ENCODE measurements around the gene NREP. TPM values are rescaled to one million over a fixed set of nuclear protein-coding genes. Genes with fewer than 3 reads are reported as not detected.

The NREP gene
- total RNA-seq, 1 donor from 2014 or later: 460 TPM

DNA sequence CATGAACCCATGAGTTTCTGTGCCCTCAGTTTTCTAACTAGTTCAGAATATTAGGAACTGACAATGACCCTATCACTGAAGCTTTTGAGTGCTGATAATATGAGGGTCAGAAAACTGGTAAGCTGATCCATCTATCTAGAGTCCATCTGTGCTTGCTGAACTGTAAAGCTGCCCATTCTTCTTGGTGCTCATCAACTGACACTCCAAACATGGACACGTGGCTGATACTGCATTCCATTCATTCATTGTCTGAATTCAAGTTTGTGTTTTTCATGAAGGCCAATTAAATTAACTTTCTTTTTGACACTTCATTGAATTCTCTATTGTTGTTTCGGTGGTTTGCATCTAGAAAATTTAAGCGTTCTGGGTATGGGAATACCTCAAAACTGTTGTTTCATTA, 17.6 kb downstream of the NREP start:
- H3K27me3 Mint-ChIP-seq: no peaks in the 10 kb centered on the region
- no peak overlapping the region for H3K4me3 Mint-ChIP-seq (ENCODE audit: low read depth)
- no peaks in the 10 kb centered on the region for H3K9me3 Mint-ChIP-seq (ENCODE audit: low read depth)
- no peak for DNase-seq (ENCODE audit: low spot score, unreplicated experiment)
- no peak overlapping the region for H3K27ac Mint-ChIP-seq
- TF ChIP-seq, protein P1, sequence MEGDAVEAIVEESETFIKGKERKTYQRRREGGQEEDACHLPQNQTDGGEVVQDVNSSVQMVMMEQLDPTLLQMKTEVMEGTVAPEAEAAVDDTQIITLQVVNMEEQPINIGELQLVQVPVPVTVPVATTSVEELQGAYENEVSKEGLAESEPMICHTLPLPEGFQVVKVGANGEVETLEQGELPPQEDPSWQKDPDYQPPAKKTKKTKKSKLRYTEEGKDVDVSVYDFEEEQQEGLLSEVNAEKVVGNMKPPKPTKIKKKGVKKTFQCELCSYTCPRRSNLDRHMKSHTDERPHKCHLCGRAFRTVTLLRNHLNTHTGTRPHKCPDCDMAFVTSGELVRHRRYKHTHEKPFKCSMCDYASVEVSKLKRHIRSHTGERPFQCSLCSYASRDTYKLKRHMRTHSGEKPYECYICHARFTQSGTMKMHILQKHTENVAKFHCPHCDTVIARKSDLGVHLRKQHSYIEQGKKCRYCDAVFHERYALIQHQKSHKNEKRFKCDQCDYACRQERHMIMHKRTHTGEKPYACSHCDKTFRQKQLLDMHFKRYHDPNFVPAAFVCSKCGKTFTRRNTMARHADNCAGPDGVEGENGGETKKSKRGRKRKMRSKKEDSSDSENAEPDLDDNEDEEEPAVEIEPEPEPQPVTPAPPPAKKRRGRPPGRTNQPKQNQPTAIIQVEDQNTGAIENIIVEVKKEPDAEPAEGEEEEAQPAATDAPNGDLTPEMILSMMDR (IDR thresholded peaks at IDR 0.05; ENCODE audit: unreplicated experiment): no peak
- peaks cover 44% of the 10 kb centered on the region for H3K4me1 Mint-ChIP-seq (ENCODE audit: low read depth)
- H3K36me3 Mint-ChIP-seq (ENCODE audit: insufficient read depth): peaks cover 22% of the 10 kb centered on the region

DNA sequence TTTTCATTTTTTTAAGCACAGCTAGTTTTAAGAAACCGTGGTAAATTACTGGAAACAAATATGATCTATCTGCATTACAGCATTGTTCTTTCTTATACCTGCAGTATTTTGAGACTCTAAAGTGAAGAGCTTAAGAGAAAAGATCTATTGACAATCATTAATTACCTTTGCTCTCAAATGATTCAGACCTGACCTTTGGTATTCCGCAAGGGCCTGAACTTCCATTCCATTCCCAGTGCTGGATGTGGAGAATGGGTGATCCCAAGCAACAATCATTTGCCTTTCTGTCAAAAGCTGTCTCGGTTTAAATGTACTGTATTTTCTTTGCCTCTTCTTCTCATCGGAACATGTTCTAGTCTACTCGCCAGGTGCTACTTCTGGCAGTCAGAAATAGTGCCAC, 18.9 kb downstream of the NREP start:
- H3K4me3 Mint-ChIP-seq (ENCODE audit: low read depth): no peak overlapping the region
- H3K27me3 Mint-ChIP-seq: no peaks in the 10 kb centered on the region
- TF ChIP-seq, protein P1 (IDR thresholded peaks at IDR 0.05; ENCODE audit: unreplicated experiment): no peak
- DNase-seq (ENCODE audit: low spot score, unreplicated experiment): no peak
- peaks cover 37% of the 10 kb centered on the region for H3K4me1 Mint-ChIP-seq (ENCODE audit: low read depth)
- no peaks in the 10 kb centered on the region for H3K9me3 Mint-ChIP-seq (ENCODE audit: low read depth)
- peaks cover 27% of the 10 kb centered on the region for H3K36me3 Mint-ChIP-seq (ENCODE audit: insufficient read depth)
- peak overlapping the region; percentile 3 for H3K27ac Mint-ChIP-seq

DNA sequence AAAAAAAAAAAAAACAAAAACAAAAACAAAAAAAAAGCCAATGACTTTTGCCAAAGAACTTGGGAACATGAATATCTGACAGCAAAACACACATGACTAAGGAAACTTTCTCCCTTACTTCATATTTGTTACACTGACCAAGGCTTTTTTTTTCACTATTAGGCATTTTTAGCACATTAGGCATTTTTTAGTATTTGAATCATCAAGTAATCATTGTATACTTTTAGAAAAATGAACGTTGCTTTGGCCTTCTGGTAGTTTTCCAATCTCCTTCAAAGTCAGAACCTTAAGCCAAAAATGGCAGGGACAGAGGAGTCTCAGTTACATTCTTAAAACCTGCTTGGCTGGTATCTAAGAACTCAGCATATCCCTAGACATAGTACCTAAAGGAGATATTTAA, 19.3 kb downstream of the NREP start:
- Mint-ChIP-seq H3K4me1 (ENCODE audit: low read depth) (peaks cover 36% of the 10 kb centered on the region), H3K27me3 (no peaks in the 10 kb centered on the region), H3K9me3 (ENCODE audit: low read depth) (no peaks in the 10 kb centered on the region), H3K4me3 (ENCODE audit: low read depth) (no peak overlapping the region), H3K36me3 (ENCODE audit: insufficient read depth) (peaks cover 30% of the 10 kb centered on the region), H3K27ac (peak overlapping the region; percentile 3)
- no peak for DNase-seq (ENCODE audit: low spot score, unreplicated experiment)
- TF ChIP-seq, protein P1 (IDR thresholded peaks at IDR 0.05; ENCODE audit: unreplicated experiment): no peak

DNA sequence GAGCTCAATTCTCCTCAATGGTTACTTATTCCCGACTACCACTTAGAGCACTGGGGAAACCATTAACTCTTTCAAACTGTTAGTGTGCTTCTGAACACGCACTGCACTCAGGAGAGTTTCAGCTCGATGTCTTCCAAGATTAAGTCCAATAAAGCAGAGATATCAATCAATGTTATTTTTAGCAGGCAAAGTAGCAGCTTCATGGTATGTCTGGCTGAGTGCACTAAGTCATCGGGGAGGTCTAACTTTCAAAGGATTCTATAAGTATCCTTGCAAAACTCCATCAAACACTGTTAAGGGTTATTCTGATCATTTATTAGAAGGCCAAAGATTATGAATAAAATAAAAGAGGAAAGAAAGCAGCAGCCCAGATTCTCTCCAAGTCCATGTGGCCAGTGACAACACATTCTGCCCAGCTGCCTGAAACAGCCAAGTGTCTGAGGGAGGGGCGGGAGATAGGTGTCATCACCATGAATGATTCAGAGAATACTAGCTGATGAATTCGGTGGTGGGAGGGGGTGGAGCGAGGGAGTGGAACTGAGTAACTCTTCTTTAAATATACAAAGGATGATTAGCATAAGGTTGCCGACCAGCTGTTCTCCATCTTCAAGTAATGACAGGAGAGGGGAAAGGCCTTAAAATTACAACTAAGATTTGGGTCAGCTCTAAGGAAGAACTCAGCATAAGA, 21.3 kb downstream of the NREP start:
- TF ChIP-seq, protein P1 (IDR thresholded peaks at IDR 0.05; ENCODE audit: unreplicated experiment): no peak
- Mint-ChIP-seq H3K9me3 (ENCODE audit: low read depth) (no peaks in the 10 kb centered on the region), H3K36me3 (ENCODE audit: insufficient read depth) (peaks cover 45% of the 10 kb centered on the region), H3K4me1 (ENCODE audit: low read depth) (peaks cover 41% of the 10 kb centered on the region), H3K27me3 (no peaks in the 10 kb centered on the region), H3K27ac (no peak overlapping the region), H3K4me3 (ENCODE audit: low read depth) (no peak overlapping the region)
- no peak for DNase-seq (ENCODE audit: low spot score, unreplicated experiment)

DNA sequence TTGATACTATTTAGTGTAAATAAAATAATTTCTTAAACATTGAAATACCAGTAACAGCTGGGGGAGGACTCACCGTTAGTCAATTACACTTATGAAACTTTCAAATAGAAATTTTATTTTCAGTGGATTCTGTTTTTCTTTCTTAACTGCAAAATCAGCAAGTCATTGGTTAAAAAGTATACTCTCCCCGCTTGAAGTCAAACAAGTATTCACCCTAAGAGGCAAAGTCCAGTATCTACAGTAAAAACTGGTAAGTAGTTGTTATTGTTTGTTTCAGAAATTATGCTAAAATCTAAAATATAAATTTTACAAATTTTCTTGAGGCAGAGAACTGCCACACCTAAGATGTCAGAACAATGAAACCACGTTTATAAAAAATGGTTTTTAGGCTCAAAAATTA, 22.4 kb downstream of the NREP start:
- Mint-ChIP-seq H3K4me1 (ENCODE audit: low read depth) (peaks cover 42% of the 10 kb centered on the region), H3K36me3 (ENCODE audit: insufficient read depth) (peaks cover 53% of the 10 kb centered on the region)

More for the DNA sequence above, 22.4 kb downstream of the NREP start:
- H3K4me3 Mint-ChIP-seq (ENCODE audit: low read depth): no peak overlapping the region
- no peak for DNase-seq (ENCODE audit: low spot score, unreplicated experiment)
- TF ChIP-seq, protein P1 (IDR thresholded peaks at IDR 0.05; ENCODE audit: unreplicated experiment): no peak
- no peaks in the 10 kb centered on the region for H3K27me3 Mint-ChIP-seq
- H3K27ac Mint-ChIP-seq: no peak overlapping the region
- no peaks in the 10 kb centered on the region for H3K9me3 Mint-ChIP-seq (ENCODE audit: low read depth)
